Tibial artery (tissue), 4 donors: ENCODE data around the gene EIF2S2.

Experiments used
- DNase-seq, 2 donors: peaks; one replicate each; pipeline ENCODE4 v3.0.0-alpha.2; 2019
- H3K27ac ChIP-seq, 2 donors: fragments of 200-600 bp; sonication (generic) in 1 of 2; 1 replicate in 1 of 2; 2 replicates in 1 of 2; pipeline ENCODE4 v1.5.1; 2018 to 2019; ENCODE audit warnings: mild to moderate bottlenecking in 1 of 2
- H3K27me3 ChIP-seq, 2 donors: fragments of 200-600 bp; sonication (generic) in 1 of 2; one replicate each; pipeline versions ENCODE4 v1.5.1 to v1.6.0; 2016 to 2019
- H3K36me3 ChIP-seq, 3 donors: fragments of 200-600 bp; sonication (generic) in 2 of 3; one replicate each; pipeline ENCODE4 v1.5.1; 2016 to 2019; ENCODE audit warnings: mild to moderate bottlenecking in 2 of 3
- H3K4me1 ChIP-seq, 4 donors: fragments of 200-600 bp; sonication (generic) in 2 of 4; 1 replicate in 3 of 4; 2 replicates in 1 of 4; pipeline ENCODE4 v1.5.1; 2016 to 2019
- H3K4me3 ChIP-seq, 2 donors: fragments of 200-600 bp; sonication (generic) in 1 of 2; 1 replicate in 1 of 2; 2 replicates in 1 of 2; pipeline ENCODE4 v1.5.1; 2018 to 2019; ENCODE audit warnings: mild to moderate bottlenecking in 2 of 2
- H3K9me3 ChIP-seq, 3 donors: fragments of 200-600 bp; sonication (generic) in 1 of 3; one replicate each; pipeline ENCODE4 v1.5.1; 2016 to 2019
- intact Hi-C: fragments of 100-400 bp; cut with DNase I; formaldehyde crosslinking; loops from one replicate; pipeline ENCODE4 v1.15.0; 2023; ENCODE audit warnings: low total_unique reads
- TF ChIP-seq, protein P1 (sequence below), 2 experiments: fragments of 200-600 bp in 1 of 2; fragments of 450-650 bp in 1 of 2; IDR thresholded peaks; one replicate each; pipeline ENCODE4 v1.5.1; 2017 to 2019; ENCODE audit warnings: antibody characterized with exemption in 2 of 2, mild to moderate bottlenecking in 1 of 2, moderate library complexity in 1 of 2

The EIF2S2 gene

DNA sequence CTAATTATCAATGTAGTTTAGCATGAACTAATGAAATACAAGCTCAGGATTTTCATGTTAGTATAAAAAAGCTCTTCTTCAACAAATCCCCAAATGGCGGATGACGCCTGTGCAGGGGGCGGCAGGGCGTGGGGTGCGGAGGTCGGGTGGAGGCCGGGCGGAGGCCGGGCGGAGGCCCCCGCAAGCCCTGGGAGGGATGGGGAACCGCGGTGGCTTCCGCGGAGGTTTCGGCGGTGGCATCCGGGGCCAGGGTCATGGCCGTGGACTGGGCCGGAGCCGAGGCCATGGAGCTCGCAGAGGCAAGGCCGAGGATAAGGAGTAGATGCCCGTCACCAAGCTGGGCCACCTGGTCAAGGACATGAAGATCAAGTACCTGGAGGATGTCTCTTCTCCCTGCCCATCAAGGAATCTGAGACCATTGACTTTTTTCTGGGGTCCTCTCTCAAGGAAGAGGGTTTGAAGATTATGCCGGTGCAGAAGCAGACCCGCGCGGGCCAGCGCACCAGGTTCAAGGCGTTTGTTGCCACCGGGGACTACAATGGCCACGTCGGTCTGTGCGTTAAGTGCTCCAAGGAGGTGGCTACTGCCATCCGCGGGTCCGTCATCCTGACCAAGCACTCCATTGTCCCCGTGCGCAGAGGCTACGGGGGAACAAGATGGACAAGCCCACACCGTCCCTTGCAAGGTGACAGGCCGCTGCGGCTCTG, 10.4 kb upstream of the EIF2S2 start:
- no peak overlapping the region for H3K4me3 ChIP-seq
- H3K27ac ChIP-seq, result no peak overlapping the region
- H3K9me3 ChIP-seq, result no peaks in the 10 kb centered on the region
- no peaks in the 10 kb centered on the region for H3K4me1 ChIP-seq
- no peaks in the 10 kb centered on the region for H3K36me3 ChIP-seq
- intact Hi-C loops, result no loop called here
- DNase-seq, result no peak
- H3K27me3 ChIP-seq, result no peaks in the 10 kb centered on the region
- TF ChIP-seq, protein P1, sequence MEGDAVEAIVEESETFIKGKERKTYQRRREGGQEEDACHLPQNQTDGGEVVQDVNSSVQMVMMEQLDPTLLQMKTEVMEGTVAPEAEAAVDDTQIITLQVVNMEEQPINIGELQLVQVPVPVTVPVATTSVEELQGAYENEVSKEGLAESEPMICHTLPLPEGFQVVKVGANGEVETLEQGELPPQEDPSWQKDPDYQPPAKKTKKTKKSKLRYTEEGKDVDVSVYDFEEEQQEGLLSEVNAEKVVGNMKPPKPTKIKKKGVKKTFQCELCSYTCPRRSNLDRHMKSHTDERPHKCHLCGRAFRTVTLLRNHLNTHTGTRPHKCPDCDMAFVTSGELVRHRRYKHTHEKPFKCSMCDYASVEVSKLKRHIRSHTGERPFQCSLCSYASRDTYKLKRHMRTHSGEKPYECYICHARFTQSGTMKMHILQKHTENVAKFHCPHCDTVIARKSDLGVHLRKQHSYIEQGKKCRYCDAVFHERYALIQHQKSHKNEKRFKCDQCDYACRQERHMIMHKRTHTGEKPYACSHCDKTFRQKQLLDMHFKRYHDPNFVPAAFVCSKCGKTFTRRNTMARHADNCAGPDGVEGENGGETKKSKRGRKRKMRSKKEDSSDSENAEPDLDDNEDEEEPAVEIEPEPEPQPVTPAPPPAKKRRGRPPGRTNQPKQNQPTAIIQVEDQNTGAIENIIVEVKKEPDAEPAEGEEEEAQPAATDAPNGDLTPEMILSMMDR (IDR thresholded peaks at IDR 0.05), result no peak

DNA sequence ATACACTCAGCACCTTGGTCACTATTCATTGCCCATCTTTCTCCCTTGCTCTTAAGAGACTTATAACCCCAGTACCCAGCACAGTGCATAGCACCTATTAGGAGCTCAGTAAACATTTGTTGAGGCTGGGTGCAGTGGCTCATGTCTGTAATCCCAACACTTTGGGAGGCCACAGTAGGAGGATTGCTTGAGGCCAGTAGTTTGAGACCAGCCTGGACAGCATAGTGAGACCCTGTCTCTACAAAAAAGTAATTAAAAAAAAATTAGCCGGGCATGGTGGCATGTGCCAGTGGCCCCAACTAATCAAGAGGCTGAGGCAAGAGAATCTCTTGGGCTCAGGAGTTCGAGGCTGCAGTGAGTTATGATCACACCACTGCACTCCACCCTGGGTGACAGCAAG, 8.2 kb upstream of the EIF2S2 start:
- no peaks in the 10 kb centered on the region for H3K36me3 ChIP-seq
- no peak overlapping the region for H3K4me3 ChIP-seq
- intact Hi-C loops, result no loop called here
- no peaks in the 10 kb centered on the region for H3K4me1 ChIP-seq
- no peak for DNase-seq
- no peaks in the 10 kb centered on the region for H3K9me3 ChIP-seq
- H3K27me3 ChIP-seq, result no peaks in the 10 kb centered on the region
- H3K27ac ChIP-seq, result no peak overlapping the region
- TF ChIP-seq, protein P1 (IDR thresholded peaks at IDR 0.05), result no peak

DNA sequence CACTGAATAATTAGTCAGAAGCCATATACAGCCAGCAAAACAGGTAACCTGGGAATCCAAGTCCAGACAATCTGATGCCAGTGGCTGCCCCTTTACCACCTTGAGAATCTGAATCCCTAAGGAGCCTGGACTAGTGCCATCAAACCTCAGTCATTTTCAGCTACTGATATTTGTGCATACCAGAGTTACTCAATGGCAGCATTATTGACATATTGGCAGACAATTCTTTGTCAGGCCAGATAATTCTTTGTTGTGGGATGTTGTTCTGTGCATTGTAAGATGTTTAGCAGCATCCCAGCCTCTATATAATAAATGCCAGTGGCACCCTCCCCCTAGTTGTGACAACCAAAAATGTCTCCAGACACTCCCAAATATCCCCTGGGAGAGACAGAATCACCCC, 3.2 kb upstream of the EIF2S2 start:
- no peaks in the 10 kb centered on the region for H3K9me3 ChIP-seq
- no peak for DNase-seq
- TF ChIP-seq, protein P1 (IDR thresholded peaks at IDR 0.05), result no peak
- no peaks in the 10 kb centered on the region for H3K36me3 ChIP-seq
- no peaks in the 10 kb centered on the region for H3K27me3 ChIP-seq
- peaks cover 0 to 10% (median 8%) of the 10 kb centered on the region in 4 donors for H3K4me1 ChIP-seq
- no peak overlapping the region for H3K4me3 ChIP-seq
- intact Hi-C loops, result loop anchor here (10.0 kb wide), 1 partner anchor 120 kb away; the partner anchor contains the start of gene RALY
- H3K27ac ChIP-seq, result no peak overlapping the region

DNA sequence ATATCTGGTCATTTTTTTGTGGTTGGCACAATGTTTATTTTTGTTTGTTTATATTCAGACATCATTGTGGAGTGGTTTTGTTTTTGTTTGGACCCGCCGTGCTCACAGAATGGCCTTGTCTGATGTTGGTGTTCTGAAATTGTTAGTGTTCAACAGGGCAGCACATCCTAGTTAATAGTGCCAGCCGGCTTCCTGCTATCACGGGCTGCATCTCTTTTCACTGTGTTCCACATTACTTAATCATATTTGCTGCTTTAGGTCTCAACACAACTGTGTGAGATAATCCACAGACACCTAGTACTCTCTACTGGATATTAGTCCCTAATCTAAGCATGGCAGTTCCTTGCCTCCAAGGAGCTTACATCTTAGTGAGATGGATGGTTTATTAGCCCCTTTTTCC, 2.8 kb upstream of the EIF2S2 start:
- Histone ChIP-seq H3K27ac (no peak overlapping the region), H3K4me3 (no peak overlapping the region)
- intact Hi-C loops, result loop anchor here (10.0 kb wide), 1 partner anchor 120 kb away; the partner anchor contains the start of gene RALY

DNA sequence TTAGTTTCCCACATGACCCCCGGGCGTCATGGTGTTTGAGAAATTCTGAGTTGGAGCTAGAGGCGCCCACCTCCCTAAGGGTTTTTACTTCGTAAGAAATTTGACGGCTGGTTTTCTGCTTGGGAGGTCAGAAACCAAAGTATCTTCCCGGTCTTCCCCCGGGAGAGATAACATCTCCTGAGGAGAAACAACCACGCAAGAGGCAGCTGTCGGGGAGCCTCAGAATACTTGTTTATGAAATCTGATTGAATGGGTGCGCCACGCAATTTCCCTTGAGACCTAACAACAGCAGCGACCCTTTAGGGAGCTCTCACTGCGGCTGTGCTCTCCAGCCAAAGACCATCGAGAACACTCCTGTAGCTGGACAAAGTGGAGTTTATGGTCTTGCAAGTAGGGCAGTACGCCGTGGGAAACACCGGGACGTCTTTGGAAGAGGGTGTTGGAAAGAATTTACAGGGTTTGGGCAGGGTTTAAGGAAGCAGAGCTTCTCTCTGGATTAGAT, 608 bp upstream of the EIF2S2 start:
- H3K9me3 ChIP-seq, result no peaks in the 10 kb centered on the region
- H3K27me3 ChIP-seq, result no peaks in the 10 kb centered on the region
- H3K36me3 ChIP-seq, result peaks cover 0 to 13% (median 0%) of the 10 kb centered on the region in 3 donors
- H3K4me3 ChIP-seq, result peak overlapping the region; percentile 78 to 87
- peaks cover 0 to 36% (median 21%) of the 10 kb centered on the region in 4 donors for H3K4me1 ChIP-seq
- DNase-seq, result peak in 1 of 2 donors; percentile 34
- TF ChIP-seq, protein P1 (IDR thresholded peaks at IDR 0.05), result no peak
- intact Hi-C loops, result loop anchor here (10.0 kb wide), 1 partner anchor 118 kb away; the partner anchor contains the start of gene RALY
- H3K27ac ChIP-seq, result peak overlapping the region; percentile 93 to 96

More for the DNA sequence above, 2.8 kb upstream of the EIF2S2 start:
- TF ChIP-seq, protein P1 (IDR thresholded peaks at IDR 0.05), result no peak
- Histone ChIP-seq H3K27me3 (no peaks in the 10 kb centered on the region), H3K9me3 (no peaks in the 10 kb centered on the region), H3K36me3 (no peaks in the 10 kb centered on the region), H3K4me1 (peaks cover 0 to 14% (median 11%) of the 10 kb centered on the region in 4 donors)
- DNase-seq, result no peak
